DOHH2 (cell line): ENCODE measurements around the gene ACSF3.

Source experiments
- CTCF ChIP-seq: fragments of 200-600 bp; sonication (generic); IDR thresholded peaks from one replicate; pipeline ENCODE4 v1.5.1; 2014; ENCODE audit warnings: antibody characterized with exemption, mild to moderate bottlenecking, low read depth, low read length; ENCODE audit not compliant: poor library complexity, severe bottlenecking
- EZH2phosphoT487 ChIP-seq: fragments of 200-600 bp; sonication (generic); IDR thresholded peaks from 2 replicates; pipeline ENCODE4 v1.6.1; 2017; ENCODE audit warnings: borderline replicate concordance, mild to moderate bottlenecking, antibody characterized with exemption, low read length, moderate library complexity, mixed read lengths

- no peak for TF ChIP-seq EZH2phosphoT487
- TF ChIP-seq CTCF = no peak
These were observed 3.2 kb downstream of the ACSF3 start for GRCh38 chr16:89096768-89097391.
